ENCODE data around the gene TSHZ2. TPM values are rescaled to one million over a fixed set of nuclear protein-coding genes. Genes with fewer than 3 reads are reported as not detected.

The TSHZ2 gene
- total and polyA plus RNA-seq, 9 of the 15 experiments (the other 6 are each of a cell fraction or from before 2014, with no cell fraction given), result 0.03 to 0.20 (median 0.05) TPM; not detected in 4

DNA sequence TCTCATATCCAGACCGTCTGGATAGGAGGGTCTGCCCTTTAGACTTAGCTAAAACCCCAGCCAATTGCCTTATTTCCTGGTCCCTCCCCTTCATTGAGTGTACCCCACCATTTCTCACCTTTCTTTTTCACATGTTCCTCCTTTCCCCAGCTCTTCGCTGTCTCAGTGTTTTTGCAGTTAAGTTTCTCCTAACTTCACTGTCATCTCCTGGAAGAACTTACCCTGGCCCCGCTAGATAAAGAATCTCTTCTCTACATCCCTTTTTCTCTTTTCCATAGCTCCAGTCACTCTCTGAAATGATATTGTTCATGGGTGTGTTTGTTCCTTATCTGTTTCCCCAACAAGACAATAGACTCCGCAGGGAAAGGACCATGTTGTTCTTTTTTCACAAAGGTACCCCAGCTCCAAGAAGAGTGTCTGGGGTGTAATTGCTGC is 208.8 kb downstream of the TSHZ2 start (continued):
- TF ChIP-seq, protein P1, sequence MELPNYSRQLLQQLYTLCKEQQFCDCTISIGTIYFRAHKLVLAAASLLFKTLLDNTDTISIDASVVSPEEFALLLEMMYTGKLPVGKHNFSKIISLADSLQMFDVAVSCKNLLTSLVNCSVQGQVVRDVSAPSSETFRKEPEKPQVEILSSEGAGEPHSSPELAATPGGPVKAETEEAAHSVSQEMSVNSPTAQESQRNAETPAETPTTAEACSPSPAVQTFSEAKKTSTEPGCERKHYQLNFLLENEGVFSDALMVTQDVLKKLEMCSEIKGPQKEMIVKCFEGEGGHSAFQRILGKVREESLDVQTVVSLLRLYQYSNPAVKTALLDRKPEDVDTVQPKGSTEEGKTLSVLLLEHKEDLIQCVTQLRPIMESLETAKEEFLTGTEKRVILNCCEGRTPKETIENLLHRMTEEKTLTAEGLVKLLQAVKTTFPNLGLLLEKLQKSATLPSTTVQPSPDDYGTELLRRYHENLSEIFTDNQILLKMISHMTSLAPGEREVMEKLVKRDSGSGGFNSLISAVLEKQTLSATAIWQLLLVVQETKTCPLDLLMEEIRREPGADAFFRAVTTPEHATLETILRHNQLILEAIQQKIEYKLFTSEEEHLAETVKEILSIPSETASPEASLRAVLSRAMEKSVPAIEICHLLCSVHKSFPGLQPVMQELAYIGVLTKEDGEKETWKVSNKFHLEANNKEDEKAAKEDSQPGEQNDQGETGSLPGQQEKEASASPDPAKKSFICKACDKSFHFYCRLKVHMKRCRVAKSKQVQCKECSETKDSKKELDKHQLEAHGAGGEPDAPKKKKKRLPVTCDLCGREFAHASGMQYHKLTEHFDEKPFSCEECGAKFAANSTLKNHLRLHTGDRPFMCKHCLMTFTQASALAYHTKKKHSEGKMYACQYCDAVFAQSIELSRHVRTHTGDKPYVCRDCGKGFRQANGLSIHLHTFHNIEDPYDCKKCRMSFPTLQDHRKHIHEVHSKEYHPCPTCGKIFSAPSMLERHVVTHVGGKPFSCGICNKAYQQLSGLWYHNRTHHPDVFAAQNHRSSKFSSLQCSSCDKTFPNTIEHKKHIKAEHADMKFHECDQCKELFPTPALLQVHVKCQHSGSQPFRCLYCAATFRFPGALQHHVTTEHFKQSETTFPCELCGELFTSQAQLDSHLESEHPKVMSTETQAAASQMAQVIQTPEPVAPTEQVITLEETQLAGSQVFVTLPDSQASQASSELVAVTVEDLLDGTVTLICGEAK (IDR thresholded peaks at IDR 0.05), result peak; percentile 33; the same call in 1 of the 2 replicates
- TF ChIP-seq, protein P1 (CRISPR knock-in tag; IDR thresholded peaks at IDR 0.05), result no peak
- TF ChIP-seq TRIM24 (IDR thresholded peaks at IDR 0.05), result peak; percentile 15 to 81; a peak in 3 of 4 replicates
- peak; percentile 38 for TF ChIP-seq CCNT2 (IDR thresholded peaks at IDR 0.05; ENCODE audit: borderline replicate concordance, extremely low read depth, insufficient read length, low read depth, low read length)
- peak; percentile 51 to 74; a peak in 2 of 4 replicates for TF ChIP-seq KDM1A (IDR thresholded peaks at IDR 0.05)
- TF ChIP-seq, protein P2, sequence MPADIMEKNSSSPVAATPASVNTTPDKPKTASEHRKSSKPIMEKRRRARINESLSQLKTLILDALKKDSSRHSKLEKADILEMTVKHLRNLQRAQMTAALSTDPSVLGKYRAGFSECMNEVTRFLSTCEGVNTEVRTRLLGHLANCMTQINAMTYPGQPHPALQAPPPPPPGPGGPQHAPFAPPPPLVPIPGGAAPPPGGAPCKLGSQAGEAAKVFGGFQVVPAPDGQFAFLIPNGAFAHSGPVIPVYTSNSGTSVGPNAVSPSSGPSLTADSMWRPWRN (IDR thresholded peaks at IDR 0.05; ENCODE audit: low read depth), result no peak; the same call in 1 of the 2 replicates
- no peak for TF ChIP-seq NFE2L1 (tag; IDR thresholded peaks at IDR 0.05; ENCODE audit: borderline replicate concordance, low read depth)
- TF ChIP-seq, protein P3, sequence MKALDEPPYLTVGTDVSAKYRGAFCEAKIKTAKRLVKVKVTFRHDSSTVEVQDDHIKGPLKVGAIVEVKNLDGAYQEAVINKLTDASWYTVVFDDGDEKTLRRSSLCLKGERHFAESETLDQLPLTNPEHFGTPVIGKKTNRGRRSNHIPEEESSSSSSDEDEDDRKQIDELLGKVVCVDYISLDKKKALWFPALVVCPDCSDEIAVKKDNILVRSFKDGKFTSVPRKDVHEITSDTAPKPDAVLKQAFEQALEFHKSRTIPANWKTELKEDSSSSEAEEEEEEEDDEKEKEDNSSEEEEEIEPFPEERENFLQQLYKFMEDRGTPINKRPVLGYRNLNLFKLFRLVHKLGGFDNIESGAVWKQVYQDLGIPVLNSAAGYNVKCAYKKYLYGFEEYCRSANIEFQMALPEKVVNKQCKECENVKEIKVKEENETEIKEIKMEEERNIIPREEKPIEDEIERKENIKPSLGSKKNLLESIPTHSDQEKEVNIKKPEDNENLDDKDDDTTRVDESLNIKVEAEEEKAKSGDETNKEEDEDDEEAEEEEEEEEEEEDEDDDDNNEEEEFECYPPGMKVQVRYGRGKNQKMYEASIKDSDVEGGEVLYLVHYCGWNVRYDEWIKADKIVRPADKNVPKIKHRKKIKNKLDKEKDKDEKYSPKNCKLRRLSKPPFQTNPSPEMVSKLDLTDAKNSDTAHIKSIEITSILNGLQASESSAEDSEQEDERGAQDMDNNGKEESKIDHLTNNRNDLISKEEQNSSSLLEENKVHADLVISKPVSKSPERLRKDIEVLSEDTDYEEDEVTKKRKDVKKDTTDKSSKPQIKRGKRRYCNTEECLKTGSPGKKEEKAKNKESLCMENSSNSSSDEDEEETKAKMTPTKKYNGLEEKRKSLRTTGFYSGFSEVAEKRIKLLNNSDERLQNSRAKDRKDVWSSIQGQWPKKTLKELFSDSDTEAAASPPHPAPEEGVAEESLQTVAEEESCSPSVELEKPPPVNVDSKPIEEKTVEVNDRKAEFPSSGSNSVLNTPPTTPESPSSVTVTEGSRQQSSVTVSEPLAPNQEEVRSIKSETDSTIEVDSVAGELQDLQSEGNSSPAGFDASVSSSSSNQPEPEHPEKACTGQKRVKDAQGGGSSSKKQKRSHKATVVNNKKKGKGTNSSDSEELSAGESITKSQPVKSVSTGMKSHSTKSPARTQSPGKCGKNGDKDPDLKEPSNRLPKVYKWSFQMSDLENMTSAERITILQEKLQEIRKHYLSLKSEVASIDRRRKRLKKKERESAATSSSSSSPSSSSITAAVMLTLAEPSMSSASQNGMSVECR (CRISPR knock-in tag; IDR thresholded peaks at IDR 0.05), result no peak
- peak; percentile 81 for TF ChIP-seq L3MBTL2 (IDR thresholded peaks at IDR 0.05)
- TF ChIP-seq, protein P4, sequence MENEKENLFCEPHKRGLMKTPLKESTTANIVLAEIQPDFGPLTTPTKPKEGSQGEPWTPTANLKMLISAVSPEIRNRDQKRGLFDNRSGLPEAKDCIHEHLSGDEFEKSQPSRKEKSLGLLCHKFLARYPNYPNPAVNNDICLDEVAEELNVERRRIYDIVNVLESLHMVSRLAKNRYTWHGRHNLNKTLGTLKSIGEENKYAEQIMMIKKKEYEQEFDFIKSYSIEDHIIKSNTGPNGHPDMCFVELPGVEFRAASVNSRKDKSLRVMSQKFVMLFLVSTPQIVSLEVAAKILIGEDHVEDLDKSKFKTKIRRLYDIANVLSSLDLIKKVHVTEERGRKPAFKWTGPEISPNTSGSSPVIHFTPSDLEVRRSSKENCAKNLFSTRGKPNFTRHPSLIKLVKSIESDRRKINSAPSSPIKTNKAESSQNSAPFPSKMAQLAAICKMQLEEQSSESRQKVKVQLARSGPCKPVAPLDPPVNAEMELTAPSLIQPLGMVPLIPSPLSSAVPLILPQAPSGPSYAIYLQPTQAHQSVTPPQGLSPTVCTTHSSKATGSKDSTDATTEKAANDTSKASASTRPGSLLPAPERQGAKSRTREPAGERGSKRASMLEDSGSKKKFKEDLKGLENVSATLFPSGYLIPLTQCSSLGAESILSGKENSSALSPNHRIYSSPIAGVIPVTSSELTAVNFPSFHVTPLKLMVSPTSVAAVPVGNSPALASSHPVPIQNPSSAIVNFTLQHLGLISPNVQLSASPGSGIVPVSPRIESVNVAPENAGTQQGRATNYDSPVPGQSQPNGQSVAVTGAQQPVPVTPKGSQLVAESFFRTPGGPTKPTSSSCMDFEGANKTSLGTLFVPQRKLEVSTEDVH (IDR thresholded peaks at IDR 0.05; ENCODE audit: low read depth, partially characterized antibody), result no peak
